Vagina (tissue), 2 donors: ENCODE measurements around the gene KLHL40. TPM values are rescaled to one million over a fixed set of nuclear protein-coding genes. Genes with fewer than 3 reads are reported as not detected.
A peak's percentile ranks its signal among the peaks of the same experiment; 100 is the strongest.

Experiments
- DNase-seq, 2 donors: peaks; one replicate each; pipeline ENCODE4 v3.0.0-alpha.2; 2017; ENCODE audit errors: extremely low spot score in 2 of 2
- H3K27ac ChIP-seq: fragments of 200-600 bp; sonication (generic); one replicate; pipeline ENCODE4 v1.5.1; 2019
- H3K27me3 ChIP-seq: fragments of 200-600 bp; sonication (generic); one replicate; pipeline ENCODE4 v1.5.1; 2019
- H3K36me3 ChIP-seq, 2 donors: fragments of 200-600 bp; sonication (generic); one replicate each; pipeline ENCODE4 v1.5.1; 2017 to 2019
- H3K4me1 ChIP-seq: fragments of 200-600 bp; sonication (generic); one replicate; pipeline ENCODE4 v1.5.1; 2019
- H3K4me3 ChIP-seq, 2 donors: fragments of 200-600 bp; sonication (generic); 1 replicate in 1 of 2; 2 replicates in 1 of 2; pipeline ENCODE4 v1.5.1; 2016 to 2019
- H3K9me3 ChIP-seq: fragments of 200-600 bp; sonication (generic); one replicate; pipeline ENCODE4 v1.5.1; 2019
- POLR2A ChIP-seq, 2 donors: fragments of 450-650 bp; IDR thresholded peaks; one replicate each; pipeline ENCODE4 v1.6.1; 2017; ENCODE audit warnings: antibody characterized with exemption in 2 of 2, mild to moderate bottlenecking in 2 of 2, moderate library complexity in 2 of 2
- POLR2AphosphoS5 ChIP-seq, 2 donors: sonication (generic); formaldehyde crosslinking; IDR thresholded peaks; one replicate each; pipeline ENCODE4 v1.9.0; 2017; ENCODE audit warnings: antibody characterized with exemption in 2 of 2, mild to moderate bottlenecking in 2 of 2, low read depth in 1 of 2; ENCODE audit not compliant: insufficient read depth in 1 of 2
- intact Hi-C: fragments of 100-400 bp; cut with DNase I; formaldehyde crosslinking; loops from one replicate; pipeline ENCODE4 v1.15.1; 2023
- total RNA-seq: library from RNA; depleted of rRNA; stranded (reverse); fragments of >200 nt; gene quantifications from one replicate; pipeline ENCODE4 v1.2.3, GENCODE V29; 2016
- TF ChIP-seq, protein P1 (sequence below), 3 experiments: fragments of 450-650 bp in 2 of 3; fragments of 200-600 bp in 1 of 3; sonication (generic) in 1 of 3; IDR thresholded peaks; one replicate each; pipeline ENCODE4 v1.5.1; 2017 to 2019; ENCODE audit warnings: antibody characterized with exemption in 3 of 3, mild to moderate bottlenecking in 2 of 3, moderate library complexity in 2 of 3

The KLHL40 gene
- total RNA-seq, 1 donor from 2014 or later: not detected

DNA sequence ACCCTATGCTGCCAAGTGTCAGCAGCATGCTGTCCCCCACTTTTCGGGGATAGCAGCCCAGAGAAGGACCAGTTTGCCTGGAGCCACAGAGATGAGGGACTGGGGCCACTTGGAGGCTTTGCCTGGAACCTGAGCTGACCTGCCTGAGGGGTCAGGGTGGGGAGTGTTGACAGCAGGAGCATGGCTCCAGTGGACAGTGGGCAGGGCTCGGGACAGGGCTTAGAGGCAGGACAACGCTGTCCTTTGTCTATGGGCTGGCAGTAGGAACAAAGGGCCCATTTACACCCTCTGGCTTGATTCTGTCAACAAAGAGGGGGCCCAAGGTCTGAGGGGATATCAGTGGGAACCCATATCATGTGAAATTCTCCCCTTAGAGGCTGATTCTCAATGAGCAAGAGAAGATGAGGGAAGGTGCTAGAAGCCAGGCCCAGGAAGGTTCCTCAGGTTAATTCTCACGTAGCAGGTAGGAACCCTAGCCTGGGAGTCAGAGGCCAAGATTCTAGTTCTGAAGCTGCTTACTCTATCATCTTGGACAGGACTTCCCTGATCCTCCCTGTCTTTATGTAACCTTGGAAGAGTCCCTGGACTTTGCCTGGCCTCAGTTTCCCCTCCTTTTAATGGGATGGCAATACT lies 47.0 kb downstream of the KLHL40 start:
- peak in 1 of 2 donors; percentile 82 for DNase-seq
- H3K36me3 ChIP-seq: no peaks in the 10 kb centered on the region
- no peaks in the 10 kb centered on the region for H3K9me3 ChIP-seq
- peaks cover 4% of the 10 kb centered on the region for H3K4me1 ChIP-seq
- intact Hi-C loops: no loop called here
- H3K27me3 ChIP-seq: no peaks in the 10 kb centered on the region
- peak overlapping the region; percentile 30 for H3K27ac ChIP-seq
- TF ChIP-seq POLR2AphosphoS5 (IDR thresholded peaks at IDR 0.05; ENCODE audit: insufficient read depth in 1 of 2, low read depth in 1 of 2) (no peak), POLR2A (IDR thresholded peaks at IDR 0.05) (no peak)
- TF ChIP-seq, protein P1, sequence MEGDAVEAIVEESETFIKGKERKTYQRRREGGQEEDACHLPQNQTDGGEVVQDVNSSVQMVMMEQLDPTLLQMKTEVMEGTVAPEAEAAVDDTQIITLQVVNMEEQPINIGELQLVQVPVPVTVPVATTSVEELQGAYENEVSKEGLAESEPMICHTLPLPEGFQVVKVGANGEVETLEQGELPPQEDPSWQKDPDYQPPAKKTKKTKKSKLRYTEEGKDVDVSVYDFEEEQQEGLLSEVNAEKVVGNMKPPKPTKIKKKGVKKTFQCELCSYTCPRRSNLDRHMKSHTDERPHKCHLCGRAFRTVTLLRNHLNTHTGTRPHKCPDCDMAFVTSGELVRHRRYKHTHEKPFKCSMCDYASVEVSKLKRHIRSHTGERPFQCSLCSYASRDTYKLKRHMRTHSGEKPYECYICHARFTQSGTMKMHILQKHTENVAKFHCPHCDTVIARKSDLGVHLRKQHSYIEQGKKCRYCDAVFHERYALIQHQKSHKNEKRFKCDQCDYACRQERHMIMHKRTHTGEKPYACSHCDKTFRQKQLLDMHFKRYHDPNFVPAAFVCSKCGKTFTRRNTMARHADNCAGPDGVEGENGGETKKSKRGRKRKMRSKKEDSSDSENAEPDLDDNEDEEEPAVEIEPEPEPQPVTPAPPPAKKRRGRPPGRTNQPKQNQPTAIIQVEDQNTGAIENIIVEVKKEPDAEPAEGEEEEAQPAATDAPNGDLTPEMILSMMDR (IDR thresholded peaks at IDR 0.05): no peak
- H3K4me3 ChIP-seq: no peak overlapping the region

DNA sequence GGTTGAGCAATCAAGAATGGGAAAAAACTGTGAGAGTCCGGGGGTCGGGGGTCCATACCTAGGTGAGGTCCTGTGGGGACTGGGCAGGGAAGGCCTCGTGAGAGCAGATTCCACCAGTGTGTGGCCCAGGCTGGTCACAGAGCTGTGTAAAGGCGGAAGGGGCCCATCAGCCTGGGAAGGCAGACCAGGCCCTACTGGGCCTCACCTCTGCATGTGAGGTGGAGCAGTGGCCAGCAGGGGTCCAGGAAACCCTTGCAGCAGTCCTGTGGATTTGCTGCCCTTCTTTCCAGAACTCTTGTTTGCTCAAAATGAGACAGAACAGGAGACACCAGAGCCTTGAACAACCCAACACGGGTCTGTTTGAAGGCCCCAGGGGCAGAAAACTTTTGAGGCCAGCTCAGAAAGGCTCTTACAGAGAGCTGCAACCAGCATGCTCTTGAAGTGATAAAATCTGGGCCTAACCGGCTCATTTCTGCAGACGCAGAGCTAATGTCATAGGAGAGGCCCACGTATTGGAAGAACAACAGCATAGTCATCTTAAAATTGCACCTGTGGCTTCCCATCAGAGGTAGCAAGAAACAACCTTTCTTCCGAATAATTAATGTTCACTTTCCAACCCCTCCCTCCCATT lies 47.6 kb downstream of the KLHL40 start:
- Histone ChIP-seq H3K27ac (peak overlapping the region; percentile 30), H3K4me1 (peaks cover 4% of the 10 kb centered on the region), H3K36me3 (no peaks in the 10 kb centered on the region), H3K9me3 (no peaks in the 10 kb centered on the region), H3K4me3 (no peak overlapping the region), H3K27me3 (no peaks in the 10 kb centered on the region)
- TF ChIP-seq POLR2AphosphoS5 (IDR thresholded peaks at IDR 0.05; ENCODE audit: insufficient read depth in 1 of 2, low read depth in 1 of 2): no peak
- no peak for TF ChIP-seq POLR2A (IDR thresholded peaks at IDR 0.05)
- TF ChIP-seq, protein P1 (IDR thresholded peaks at IDR 0.05): no peak
- intact Hi-C loops: no loop called here
- peak in 1 of 2 donors; percentile 93 for DNase-seq

DNA sequence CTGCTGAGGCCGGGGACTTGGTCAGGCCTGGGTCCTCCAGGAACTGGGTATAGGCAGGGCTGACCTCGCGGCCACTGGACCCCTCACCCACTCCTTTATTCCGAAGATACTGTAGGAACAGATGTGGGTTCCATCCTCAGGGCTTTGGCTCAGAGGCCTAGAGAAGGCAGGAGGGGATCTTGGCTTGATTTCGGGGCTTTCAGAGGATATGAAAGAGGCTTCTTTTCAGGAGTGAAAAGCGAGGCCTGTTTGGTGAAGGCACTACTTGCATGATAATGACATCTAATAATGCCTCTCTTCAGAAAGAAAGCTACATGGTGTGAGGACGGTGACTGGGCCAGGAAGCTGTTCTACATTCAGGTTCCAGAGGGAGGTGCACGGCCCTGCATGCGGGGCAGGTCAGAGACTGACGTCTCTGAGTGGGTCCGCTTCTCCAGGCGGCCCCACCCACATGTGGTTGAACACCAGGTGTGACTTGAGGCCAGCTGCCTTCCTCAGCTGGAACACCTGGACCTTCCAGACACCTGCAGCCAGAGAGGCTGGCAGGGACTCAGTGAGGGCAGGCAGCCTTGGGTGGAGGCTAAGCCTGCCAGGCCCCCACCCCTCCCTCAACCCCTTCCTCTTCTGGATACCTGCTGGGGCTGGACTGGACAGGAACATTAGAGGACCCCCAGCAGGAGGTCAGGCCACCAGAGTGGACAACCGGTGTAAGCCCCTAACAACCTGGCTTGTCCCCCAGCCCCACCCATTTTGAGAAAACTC lies 48.3 kb downstream of the KLHL40 start:
- intact Hi-C loops: no loop called here
- TF ChIP-seq POLR2A (IDR thresholded peaks at IDR 0.05) (no peak), POLR2AphosphoS5 (IDR thresholded peaks at IDR 0.05; ENCODE audit: insufficient read depth in 1 of 2, low read depth in 1 of 2) (no peak)
- TF ChIP-seq, protein P1 (IDR thresholded peaks at IDR 0.05): no peak
- H3K27ac ChIP-seq: no peak overlapping the region
- DNase-seq: peak in 1 of 2 donors; percentile 74
- H3K4me1 ChIP-seq: no peaks in the 10 kb centered on the region
- no peaks in the 10 kb centered on the region for H3K27me3 ChIP-seq
- no peaks in the 10 kb centered on the region for H3K36me3 ChIP-seq
- no peak overlapping the region for H3K4me3 ChIP-seq
- H3K9me3 ChIP-seq: no peaks in the 10 kb centered on the region

GRCh38 chr3:42734263-42734860 lies 49.0 kb downstream of the KLHL40 start:
- Histone ChIP-seq H3K9me3 (no peaks in the 10 kb centered on the region), H3K36me3 (no peaks in the 10 kb centered on the region), H3K27me3 (no peaks in the 10 kb centered on the region), H3K4me1 (no peaks in the 10 kb centered on the region), H3K4me3 (no peak overlapping the region), H3K27ac (no peak overlapping the region)
- TF ChIP-seq, protein P1 (IDR thresholded peaks at IDR 0.05): no peak
- no peak for TF ChIP-seq POLR2AphosphoS5 (IDR thresholded peaks at IDR 0.05; ENCODE audit: insufficient read depth in 1 of 2, low read depth in 1 of 2)
- no peak for TF ChIP-seq POLR2A (IDR thresholded peaks at IDR 0.05)
- peak in 1 of 2 donors; percentile 74 for DNase-seq
- intact Hi-C loops: no loop called here
